Activated T-helper 2 cell treated with anti-CD3 and anti-CD28 coated beads, Interferon-gamma antibody, Interleukin-2, Interleukin-4, amounts not matched to agents 10 μg/mL and 5 μg/mL and 100 μg/mL, durations not matched to agents 14 hours and 24 hours and 36 hours (primary cell): Measurements from ENCODE around the gene ZNF664. TPM values are rescaled to one million over a fixed set of nuclear protein-coding genes. Genes with fewer than 3 reads are reported as not detected.
"Not testable (repeated sequence)": the region's sequence is repeated elsewhere in the genome, so short reads cannot be mapped to it uniquely, and the experiment has no call there.

Experiments used
- DNase-seq: peaks from one replicate; pipeline ENCODE4 v3.0.0; 2021; ENCODE audit warnings: low spot score
- H3K27ac Mint-ChIP-seq: one replicate; pipeline ENCODE4 v1.8.0; 2021; ENCODE audit warnings: mixed read lengths
- H3K27me3 Mint-ChIP-seq: one replicate; pipeline ENCODE4 v1.8.0; 2021; ENCODE audit warnings: low read depth, mixed read lengths
- H3K36me3 Mint-ChIP-seq: one replicate; pipeline ENCODE4 v1.8.0; 2021; ENCODE audit warnings: low read depth, mixed read lengths
- H3K4me1 Mint-ChIP-seq: one replicate; pipeline ENCODE4 v1.8.0; 2021; ENCODE audit warnings: low read depth, mixed read lengths
- H3K4me3 Mint-ChIP-seq: one replicate; pipeline ENCODE4 v1.8.0; 2021; ENCODE audit warnings: low read depth, mild to moderate bottlenecking, moderate library complexity, mixed read lengths
- H3K9me3 Mint-ChIP-seq: one replicate; pipeline ENCODE4 v1.8.0; 2021; ENCODE audit warnings: mixed read lengths
- intact Hi-C: fragments of 100-400 bp; cut with micrococcal nuclease; formaldehyde crosslinking; loops from one replicate; pipeline ENCODE4 v1.15.1; 2023
- total RNA-seq: library from RNA; stranded (reverse); gene quantifications from 2 replicates; pipeline ENCODE4 v1.2.3, GENCODE V29; 2022

ZNF664 gene
- total RNA-seq, 1 donor from 2014 or later: 63.3 TPM

- no peaks in the 10 kb centered on the region for H3K4me1 Mint-ChIP-seq
- no peak overlapping the region for H3K27ac Mint-ChIP-seq
- intact Hi-C loops: no loop called here
- H3K4me3 Mint-ChIP-seq: no peak overlapping the region
- H3K36me3 Mint-ChIP-seq: peaks cover 15% of the 10 kb centered on the region
- H3K9me3 Mint-ChIP-seq: no peaks in the 10 kb centered on the region
- DNase-seq: no peak
- no peaks in the 10 kb centered on the region for H3K27me3 Mint-ChIP-seq
Observed at GRCh38 chr12:123945287-123946151, 27.5 kb upstream of the ZNF664 start.

- no peak for DNase-seq
- peaks cover 15% of the 10 kb centered on the region for H3K36me3 Mint-ChIP-seq
- H3K27ac Mint-ChIP-seq: no peak overlapping the region
- no peaks in the 10 kb centered on the region for H3K9me3 Mint-ChIP-seq
- no peaks in the 10 kb centered on the region for H3K27me3 Mint-ChIP-seq
- intact Hi-C loops: no loop called here
- no peaks in the 10 kb centered on the region for H3K4me1 Mint-ChIP-seq
- H3K4me3 Mint-ChIP-seq: no peak overlapping the region
Observed at GRCh38 chr12:123946152-123946515, 26.9 kb upstream of the ZNF664 start.

- H3K9me3 Mint-ChIP-seq, intact Hi-C loops, DNase-seq, H3K27me3 Mint-ChIP-seq, H3K4me3 Mint-ChIP-seq, H3K4me1 Mint-ChIP-seq, H3K27ac Mint-ChIP-seq: not testable (repeated sequence)
- peaks cover 11% of the 10 kb centered on the region for H3K36me3 Mint-ChIP-seq
Observed at GRCh38 chr12:123946516-123947505, 26.2 kb upstream of the ZNF664 start.

GRCh38 chr12:123947531-123947930 is 25.5 kb upstream of the ZNF664 start:
- H3K27ac Mint-ChIP-seq, H3K36me3 Mint-ChIP-seq, H3K9me3 Mint-ChIP-seq, intact Hi-C loops, H3K4me3 Mint-ChIP-seq, H3K27me3 Mint-ChIP-seq, DNase-seq, H3K4me1 Mint-ChIP-seq: not testable (repeated sequence)

GRCh38 chr12:123948401-123948795 is 24.6 kb upstream of the ZNF664 start:
- Mint-ChIP-seq H3K9me3 (no peaks in the 10 kb centered on the region), H3K4me3 (no peak overlapping the region), H3K27me3 (no peaks in the 10 kb centered on the region), H3K36me3 (no peaks in the 10 kb centered on the region), H3K27ac (no peak overlapping the region), H3K4me1 (no peaks in the 10 kb centered on the region)
- DNase-seq: no peak
- intact Hi-C loops: no loop called here

GRCh38 chr12:123948796-123949769 is 23.9 kb upstream of the ZNF664 start:
- H3K36me3 Mint-ChIP-seq: no peaks in the 10 kb centered on the region
- intact Hi-C loops: no loop called here
- H3K9me3 Mint-ChIP-seq: no peaks in the 10 kb centered on the region
- H3K4me1 Mint-ChIP-seq: no peaks in the 10 kb centered on the region
- H3K4me3 Mint-ChIP-seq: no peak overlapping the region
- DNase-seq: no peak
- H3K27me3 Mint-ChIP-seq: no peaks in the 10 kb centered on the region
- H3K27ac Mint-ChIP-seq: no peak overlapping the region

- Mint-ChIP-seq H3K4me3 (no peak overlapping the region), H3K27me3 (no peaks in the 10 kb centered on the region), H3K27ac (no peak overlapping the region), H3K9me3 (no peaks in the 10 kb centered on the region), H3K4me1 (no peaks in the 10 kb centered on the region), H3K36me3 (no peaks in the 10 kb centered on the region)
- intact Hi-C loops: no loop called here
- DNase-seq: no peak
Observed at GRCh38 chr12:123949770-123950165, 23.2 kb upstream of the ZNF664 start.

GRCh38 chr12:123950476-123951349 is 22.3 kb upstream of the ZNF664 start:
- intact Hi-C loops: no loop called here
- Mint-ChIP-seq H3K27ac (no peak overlapping the region), H3K27me3 (no peaks in the 10 kb centered on the region), H3K4me1 (no peaks in the 10 kb centered on the region), H3K36me3 (no peaks in the 10 kb centered on the region), H3K9me3 (no peaks in the 10 kb centered on the region), H3K4me3 (no peak overlapping the region)
- no peak for DNase-seq

- no peaks in the 10 kb centered on the region for H3K4me1 Mint-ChIP-seq
- H3K36me3 Mint-ChIP-seq: no peaks in the 10 kb centered on the region
- no peaks in the 10 kb centered on the region for H3K9me3 Mint-ChIP-seq
- DNase-seq: no peak
- H3K4me3 Mint-ChIP-seq: no peak overlapping the region
- intact Hi-C loops: no loop called here
- no peaks in the 10 kb centered on the region for H3K27me3 Mint-ChIP-seq
- no peak overlapping the region for H3K27ac Mint-ChIP-seq
Observed at GRCh38 chr12:123951467-123951866, 21.5 kb upstream of the ZNF664 start.

GRCh38 chr12:123952037-123952436 is 21.0 kb upstream of the ZNF664 start:
- DNase-seq: no peak
- H3K27me3 Mint-ChIP-seq: no peaks in the 10 kb centered on the region
- no peak overlapping the region for H3K27ac Mint-ChIP-seq
- no peaks in the 10 kb centered on the region for H3K4me1 Mint-ChIP-seq
- H3K9me3 Mint-ChIP-seq: no peaks in the 10 kb centered on the region
- intact Hi-C loops: no loop called here
- H3K36me3 Mint-ChIP-seq: no peaks in the 10 kb centered on the region
- no peak overlapping the region for H3K4me3 Mint-ChIP-seq

- no peak overlapping the region for H3K27ac Mint-ChIP-seq
- H3K9me3 Mint-ChIP-seq: no peaks in the 10 kb centered on the region
- no peaks in the 10 kb centered on the region for H3K36me3 Mint-ChIP-seq
- intact Hi-C loops: no loop called here
- H3K27me3 Mint-ChIP-seq: no peaks in the 10 kb centered on the region
- no peak overlapping the region for H3K4me3 Mint-ChIP-seq
- no peak for DNase-seq
- no peaks in the 10 kb centered on the region for H3K4me1 Mint-ChIP-seq
Observed at GRCh38 chr12:123954647-123955350, 18.2 kb upstream of the ZNF664 start.
